NCI-H524 (cell line): ENCODE measurements around the gene MATN3.

Experiments used
- DNase-seq, 2 experiments: peaks; one replicate each; lab custom pipeline; 2025; lab: John Stamatoyannopoulos, UW

The MATN3 gene

GRCh38 chr2:20001361-20001863 lies 11.1 kb downstream of the MATN3 start:
- DNase-seq: no peak

- DNase-seq: peak; percentile 38 to 83
Observed at GRCh38 chr2:19993731-19994130, 18.7 kb downstream of the MATN3 start.

- no peak for DNase-seq
Observed at GRCh38 chr2:19991895-19992294, 20.6 kb downstream of the MATN3 start.

- DNase-seq: peak in 1 of 2 experiments; percentile 38
Observed at GRCh38 chr2:19990416-19990728, 22.1 kb downstream of the MATN3 start.

GRCh38 chr2:19989667-19990415 lies 22.6 kb downstream of the MATN3 start, which contains the start of gene WDR35:
WDR35 (minus strand) TSS chr2:19990105; CDS start chr2:19990015, 90 bp downstream.
- DNase-seq: peak; percentile 90 to 94

GRCh38 chr2:19989342-19989666 lies 23.2 kb downstream of the MATN3 start:
- DNase-seq: no peak

- DNase-seq: no peak
Observed at GRCh38 chr2:19988600-19988999, 23.9 kb downstream of the MATN3 start.

GRCh38 chr2:19987936-19988335 lies 24.5 kb downstream of the MATN3 start:
- no peak for DNase-seq

- DNase-seq: no peak
Observed at GRCh38 chr2:19982268-19982667, 30.2 kb downstream of the MATN3 start.

- no peak for DNase-seq
Observed at GRCh38 chr2:19979932-19980331, 32.5 kb downstream of the MATN3 start.

GRCh38 chr2:19973466-19973865 lies 39.0 kb downstream of the MATN3 start:
- DNase-seq: no peak

- no peak for DNase-seq
Observed at GRCh38 chr2:19971691-19972090, 40.8 kb downstream of the MATN3 start.

GRCh38 chr2:19963386-19963785 lies 49.1 kb downstream of the MATN3 start:
- no peak for DNase-seq

- peak; percentile 27 to 74 for DNase-seq
Observed at GRCh38 chr2:19955544-19956422, 56.7 kb downstream of the MATN3 start.

- DNase-seq: no peak
Observed at GRCh38 chr2:19949071-19949470, 63.4 kb downstream of the MATN3 start.

GRCh38 chr2:19947184-19947940 lies 65.1 kb downstream of the MATN3 start:
- DNase-seq: no peak

- no peak for DNase-seq
Observed at GRCh38 chr2:19944205-19944845, 68.1 kb downstream of the MATN3 start.

GRCh38 chr2:19943189-19943588 lies 69.3 kb downstream of the MATN3 start:
- no peak for DNase-seq

- no peak for DNase-seq
Observed at GRCh38 chr2:19942199-19942598, 70.3 kb downstream of the MATN3 start.
